HL-60 (cell line): ENCODE data around the gene TRIO.

Experiments used
- DNase-seq, 2 experiments: peaks; one replicate each; pipeline ENCODE4 v3.0.0-alpha.2; 2010 to 2020; ENCODE audit warnings: low read depth in 1 of 2, low spot score in 1 of 2
- H3K27ac ChIP-seq: fragments of 250-450 bp; sonication (Bioruptor Pico); replicated peaks from 2 replicates; pipeline ENCODE4 v1.5.1; 2020; ENCODE audit warnings: mild to moderate bottlenecking, moderate library complexity
- H3K27me3 ChIP-seq: fragments of 250-450 bp; sonication (Bioruptor Pico); 2 replicates; pipeline ENCODE4 v1.5.1; 2021; ENCODE audit warnings: mild to moderate bottlenecking, moderate library complexity; ENCODE audit not compliant: insufficient read depth, poor library complexity, severe bottlenecking
- H3K4me3 ChIP-seq: replicated peaks from 2 replicates; pipeline ENCODE4 v1.5.1; 2011; ENCODE audit warnings: mild to moderate bottlenecking, control low read depth, low read length; ENCODE audit not compliant: insufficient read depth
- GABPA ChIP-seq: IDR thresholded peaks from 2 replicates; pipeline ENCODE4 v1.6.1; 2012; ENCODE audit warnings: low read depth
- POLR2AphosphoS5 ChIP-seq: IDR thresholded peaks from 2 replicates; pipeline ENCODE4 v1.6.1; 2012; ENCODE audit warnings: low read depth
- REST ChIP-seq: IDR thresholded peaks from 2 replicates; pipeline ENCODE4 v1.6.1; 2012; ENCODE audit warnings: low read depth; ENCODE audit not compliant: insufficient replicate concordance
- SPI1 ChIP-seq: IDR thresholded peaks from 2 replicates; pipeline ENCODE4 v1.6.1; 2012; ENCODE audit warnings: low read depth, mild to moderate bottlenecking, borderline replicate concordance
- TF ChIP-seq, protein P1 (sequence below): IDR thresholded peaks from one replicate; pipeline ENCODE4 v1.5.1; 2011; ENCODE audit warnings: low read length, control low read depth, inconsistent platforms; ENCODE audit not compliant: insufficient read depth

TRIO gene

GRCh38 chr5:14383923-14384322 lies 240.8 kb downstream of the TRIO start:
- Histone ChIP-seq H3K4me3 (no peak overlapping the region), H3K27me3 (no peaks in the 10 kb centered on the region), H3K27ac (no peak overlapping the region)
- TF ChIP-seq SPI1: no peak
- no peak for TF ChIP-seq GABPA
- TF ChIP-seq REST: no peak
- TF ChIP-seq POLR2AphosphoS5: no peak
- TF ChIP-seq, protein P1, sequence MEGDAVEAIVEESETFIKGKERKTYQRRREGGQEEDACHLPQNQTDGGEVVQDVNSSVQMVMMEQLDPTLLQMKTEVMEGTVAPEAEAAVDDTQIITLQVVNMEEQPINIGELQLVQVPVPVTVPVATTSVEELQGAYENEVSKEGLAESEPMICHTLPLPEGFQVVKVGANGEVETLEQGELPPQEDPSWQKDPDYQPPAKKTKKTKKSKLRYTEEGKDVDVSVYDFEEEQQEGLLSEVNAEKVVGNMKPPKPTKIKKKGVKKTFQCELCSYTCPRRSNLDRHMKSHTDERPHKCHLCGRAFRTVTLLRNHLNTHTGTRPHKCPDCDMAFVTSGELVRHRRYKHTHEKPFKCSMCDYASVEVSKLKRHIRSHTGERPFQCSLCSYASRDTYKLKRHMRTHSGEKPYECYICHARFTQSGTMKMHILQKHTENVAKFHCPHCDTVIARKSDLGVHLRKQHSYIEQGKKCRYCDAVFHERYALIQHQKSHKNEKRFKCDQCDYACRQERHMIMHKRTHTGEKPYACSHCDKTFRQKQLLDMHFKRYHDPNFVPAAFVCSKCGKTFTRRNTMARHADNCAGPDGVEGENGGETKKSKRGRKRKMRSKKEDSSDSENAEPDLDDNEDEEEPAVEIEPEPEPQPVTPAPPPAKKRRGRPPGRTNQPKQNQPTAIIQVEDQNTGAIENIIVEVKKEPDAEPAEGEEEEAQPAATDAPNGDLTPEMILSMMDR: no peak
- no peak for DNase-seq

GRCh38 chr5:14385019-14385418 lies 241.9 kb downstream of the TRIO start:
- Histone ChIP-seq H3K27ac (no peak overlapping the region), H3K4me3 (no peak overlapping the region), H3K27me3 (no peaks in the 10 kb centered on the region)
- DNase-seq: no peak
- TF ChIP-seq REST (no peak), GABPA (no peak)
- TF ChIP-seq, protein P1: no peak

- TF ChIP-seq POLR2AphosphoS5 (no peak), GABPA (no peak), REST (no peak), SPI1 (no peak)
- TF ChIP-seq, protein P1: no peak
- Histone ChIP-seq H3K4me3 (no peak overlapping the region), H3K27ac (no peak overlapping the region), H3K27me3 (no peaks in the 10 kb centered on the region)
- DNase-seq: no peak
These were observed 243.9 kb downstream of the TRIO start for GRCh38 chr5:14386884-14387624.
